Measurements from ENCODE around the gene CCDC122.

DNA sequence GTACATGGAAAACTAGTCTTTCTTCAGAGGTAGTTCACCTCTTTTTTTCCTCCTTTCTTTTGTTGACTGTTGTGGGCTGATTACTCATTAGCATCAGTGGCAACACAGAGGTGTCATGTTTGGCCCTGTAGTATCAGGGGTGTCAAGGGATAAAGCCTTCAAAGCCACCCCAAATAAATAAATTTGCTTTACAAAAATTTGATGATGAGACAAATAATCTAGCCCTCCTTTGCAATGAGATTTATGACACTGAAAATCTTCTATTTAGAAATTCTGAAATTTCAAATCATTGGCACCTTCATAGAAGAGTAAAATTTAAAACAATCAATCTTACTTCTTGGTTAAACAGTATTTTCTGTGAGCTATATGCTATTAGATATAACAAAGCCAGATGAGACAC is 2.0 kb upstream of the CCDC122 start:
- TF ChIP-seq, protein P1, sequence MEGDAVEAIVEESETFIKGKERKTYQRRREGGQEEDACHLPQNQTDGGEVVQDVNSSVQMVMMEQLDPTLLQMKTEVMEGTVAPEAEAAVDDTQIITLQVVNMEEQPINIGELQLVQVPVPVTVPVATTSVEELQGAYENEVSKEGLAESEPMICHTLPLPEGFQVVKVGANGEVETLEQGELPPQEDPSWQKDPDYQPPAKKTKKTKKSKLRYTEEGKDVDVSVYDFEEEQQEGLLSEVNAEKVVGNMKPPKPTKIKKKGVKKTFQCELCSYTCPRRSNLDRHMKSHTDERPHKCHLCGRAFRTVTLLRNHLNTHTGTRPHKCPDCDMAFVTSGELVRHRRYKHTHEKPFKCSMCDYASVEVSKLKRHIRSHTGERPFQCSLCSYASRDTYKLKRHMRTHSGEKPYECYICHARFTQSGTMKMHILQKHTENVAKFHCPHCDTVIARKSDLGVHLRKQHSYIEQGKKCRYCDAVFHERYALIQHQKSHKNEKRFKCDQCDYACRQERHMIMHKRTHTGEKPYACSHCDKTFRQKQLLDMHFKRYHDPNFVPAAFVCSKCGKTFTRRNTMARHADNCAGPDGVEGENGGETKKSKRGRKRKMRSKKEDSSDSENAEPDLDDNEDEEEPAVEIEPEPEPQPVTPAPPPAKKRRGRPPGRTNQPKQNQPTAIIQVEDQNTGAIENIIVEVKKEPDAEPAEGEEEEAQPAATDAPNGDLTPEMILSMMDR (IDR thresholded peaks at IDR 0.05), result no peak
- TF ChIP-seq, protein P2, sequence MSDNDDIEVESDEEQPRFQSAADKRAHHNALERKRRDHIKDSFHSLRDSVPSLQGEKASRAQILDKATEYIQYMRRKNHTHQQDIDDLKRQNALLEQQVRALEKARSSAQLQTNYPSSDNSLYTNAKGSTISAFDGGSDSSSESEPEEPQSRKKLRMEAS (CRISPR knock-in tag; IDR thresholded peaks at IDR 0.05), result no peak
- no peak for TF ChIP-seq TCF7 (CRISPR knock-in tag; IDR thresholded peaks at IDR 0.05; ENCODE audit: low read depth)

Measured in WTC11 (cell line).